Esophagus muscularis mucosa (tissue), 4 donors: ENCODE data around the gene HOXB8. TPM values are rescaled to one million over a fixed set of nuclear protein-coding genes. Genes with fewer than 3 reads are reported as not detected.

Source experiments
- DNase-seq: peaks from one replicate; pipeline ENCODE4 v3.0.0-alpha.2; 2017; ENCODE audit errors: extremely low spot score
- H3K27ac ChIP-seq, 4 donors: fragments of 200-600 bp; sonication (generic); replicated peaks in 1 of 4; 1 replicate in 3 of 4; 2 replicates in 1 of 4; pipeline ENCODE4 v1.5.1; 2016 to 2019; ENCODE audit warnings: mild to moderate bottlenecking in 1 of 4
- H3K27me3 ChIP-seq, 4 donors: fragments of 200-600 bp; sonication (generic); one replicate each; pipeline versions ENCODE4 v1.5.1 to v1.6.0; 2016 to 2019
- H3K36me3 ChIP-seq, 4 donors: fragments of 200-600 bp; sonication (generic); one replicate each; pipeline ENCODE4 v1.5.1; 2016 to 2019
- H3K4me1 ChIP-seq, 4 donors: fragments of 200-600 bp; sonication (generic); one replicate each; pipeline ENCODE4 v1.5.1; 2016 to 2019
- H3K4me3 ChIP-seq, 4 donors: fragments of 200-600 bp; sonication (generic); 1 replicate in 2 of 4; 2 replicates in 2 of 4; pipeline ENCODE4 v1.5.1; 2016 to 2019; ENCODE audit warnings: mild to moderate bottlenecking in 4 of 4, moderate library complexity in 1 of 4
- H3K9me3 ChIP-seq, 4 donors: fragments of 200-600 bp; sonication (generic); 1 replicate in 3 of 4; 2 replicates in 1 of 4; pipeline ENCODE4 v1.5.1; 2016 to 2019
- EP300 ChIP-seq: sonication (generic); formaldehyde crosslinking; IDR thresholded peaks from one replicate; pipeline ENCODE4 v1.6.1; 2017; ENCODE audit warnings: antibody characterized with exemption
- POLR2A ChIP-seq: fragments of 450-650 bp; IDR thresholded peaks from one replicate; pipeline ENCODE4 v1.6.1; 2017; ENCODE audit warnings: antibody characterized with exemption, moderate library complexity, mild to moderate bottlenecking, low read depth
- POLR2AphosphoS5 ChIP-seq, 2 donors: sonication (generic); formaldehyde crosslinking; IDR thresholded peaks; one replicate each; pipeline ENCODE4 v1.6.1; 2017; ENCODE audit warnings: antibody characterized with exemption in 2 of 2
- WGBS: methylation state at CpG from one replicate; pipeline ENCODE4 v1.1.5; 2018; 5-methylcytosine and 5-hydroxymethylcytosine counted together
- intact Hi-C: fragments of 100-400 bp; cut with DNase I; formaldehyde crosslinking; loops from one replicate; pipeline ENCODE4 v1.15.1; 2023
- total RNA-seq, 4 donors: library from RNA; depleted of rRNA; stranded (reverse); fragments of >200 nt; gene quantifications; one replicate each; pipeline versions ENCODE4 v1.1.0 to v1.2.1, GENCODE V29; 2016
- TF ChIP-seq, protein P1 (sequence below), 3 experiments: fragments of 200-600 bp in 2 of 3; fragments of 450-650 bp in 1 of 3; sonication (generic) in 2 of 3; IDR thresholded peaks; one replicate each; pipeline ENCODE4 v1.5.1; 2017 to 2019; ENCODE audit warnings: antibody characterized with exemption in 3 of 3, mild to moderate bottlenecking in 2 of 3, moderate library complexity in 1 of 3

HOXB8 gene
- total RNA-seq, 4 donors from 2014 or later = not detected

DNA sequence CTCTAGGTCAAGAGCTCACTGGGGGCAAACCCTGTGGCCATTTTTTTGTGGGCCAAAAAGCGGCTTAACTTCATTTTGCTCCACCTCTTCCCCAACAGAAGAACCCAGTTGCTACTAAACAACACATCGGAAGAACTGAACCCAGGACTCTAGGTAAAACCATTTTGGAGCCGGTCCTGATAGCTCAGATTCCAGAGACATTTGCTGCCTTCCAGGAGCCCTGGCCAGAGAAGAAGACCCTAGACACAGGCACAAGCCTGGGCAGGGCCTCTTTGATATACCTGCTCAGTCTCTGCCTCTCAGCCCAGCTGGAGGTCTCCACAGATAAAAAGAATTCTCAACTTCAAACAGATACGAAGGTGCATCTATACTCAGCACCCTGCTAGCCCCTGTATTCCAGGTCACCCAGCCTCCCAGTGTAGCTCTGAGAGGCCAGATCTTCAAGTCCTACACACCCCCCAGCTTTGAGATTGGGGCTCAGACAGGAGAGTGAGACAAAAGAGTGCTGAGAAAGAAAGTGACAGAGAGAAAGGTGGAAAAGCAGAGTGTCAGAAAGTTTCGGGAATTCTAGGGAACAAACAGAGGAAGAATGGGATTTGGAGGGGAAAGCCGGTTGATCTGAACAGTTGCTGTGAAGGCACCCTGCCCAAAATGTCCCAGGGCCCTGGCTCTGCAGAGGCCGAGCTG is 17.6 kb upstream of the HOXB8 start:
- Histone ChIP-seq H3K9me3 (peaks cover 0 to 5% (median 0%) of the 10 kb centered on the region in 4 donors), H3K27me3 (peaks cover 0 to 100% (median 95%) of the 10 kb centered on the region in 4 donors), H3K4me3 (no peak overlapping the region), H3K27ac (no peak overlapping the region), H3K4me1 (peaks cover 5 to 22% (median 13%) of the 10 kb centered on the region in 4 donors), H3K36me3 (no peaks in the 10 kb centered on the region)
- intact Hi-C loops = loop anchor here (10.0 kb wide), 1 partner anchor 372 kb away; no protein-coding TSS in a partner anchor
- no peak for TF ChIP-seq POLR2A
- no peak for TF ChIP-seq POLR2AphosphoS5 (IDR thresholded peaks at IDR 0.05)
- TF ChIP-seq, protein P1, sequence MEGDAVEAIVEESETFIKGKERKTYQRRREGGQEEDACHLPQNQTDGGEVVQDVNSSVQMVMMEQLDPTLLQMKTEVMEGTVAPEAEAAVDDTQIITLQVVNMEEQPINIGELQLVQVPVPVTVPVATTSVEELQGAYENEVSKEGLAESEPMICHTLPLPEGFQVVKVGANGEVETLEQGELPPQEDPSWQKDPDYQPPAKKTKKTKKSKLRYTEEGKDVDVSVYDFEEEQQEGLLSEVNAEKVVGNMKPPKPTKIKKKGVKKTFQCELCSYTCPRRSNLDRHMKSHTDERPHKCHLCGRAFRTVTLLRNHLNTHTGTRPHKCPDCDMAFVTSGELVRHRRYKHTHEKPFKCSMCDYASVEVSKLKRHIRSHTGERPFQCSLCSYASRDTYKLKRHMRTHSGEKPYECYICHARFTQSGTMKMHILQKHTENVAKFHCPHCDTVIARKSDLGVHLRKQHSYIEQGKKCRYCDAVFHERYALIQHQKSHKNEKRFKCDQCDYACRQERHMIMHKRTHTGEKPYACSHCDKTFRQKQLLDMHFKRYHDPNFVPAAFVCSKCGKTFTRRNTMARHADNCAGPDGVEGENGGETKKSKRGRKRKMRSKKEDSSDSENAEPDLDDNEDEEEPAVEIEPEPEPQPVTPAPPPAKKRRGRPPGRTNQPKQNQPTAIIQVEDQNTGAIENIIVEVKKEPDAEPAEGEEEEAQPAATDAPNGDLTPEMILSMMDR (IDR thresholded peaks at IDR 0.05) = no peak
- TF ChIP-seq EP300 = no peak
- WGBS = 22% methylated on average over 7 of the region's 7 CpGs
- no peak for DNase-seq

DNA sequence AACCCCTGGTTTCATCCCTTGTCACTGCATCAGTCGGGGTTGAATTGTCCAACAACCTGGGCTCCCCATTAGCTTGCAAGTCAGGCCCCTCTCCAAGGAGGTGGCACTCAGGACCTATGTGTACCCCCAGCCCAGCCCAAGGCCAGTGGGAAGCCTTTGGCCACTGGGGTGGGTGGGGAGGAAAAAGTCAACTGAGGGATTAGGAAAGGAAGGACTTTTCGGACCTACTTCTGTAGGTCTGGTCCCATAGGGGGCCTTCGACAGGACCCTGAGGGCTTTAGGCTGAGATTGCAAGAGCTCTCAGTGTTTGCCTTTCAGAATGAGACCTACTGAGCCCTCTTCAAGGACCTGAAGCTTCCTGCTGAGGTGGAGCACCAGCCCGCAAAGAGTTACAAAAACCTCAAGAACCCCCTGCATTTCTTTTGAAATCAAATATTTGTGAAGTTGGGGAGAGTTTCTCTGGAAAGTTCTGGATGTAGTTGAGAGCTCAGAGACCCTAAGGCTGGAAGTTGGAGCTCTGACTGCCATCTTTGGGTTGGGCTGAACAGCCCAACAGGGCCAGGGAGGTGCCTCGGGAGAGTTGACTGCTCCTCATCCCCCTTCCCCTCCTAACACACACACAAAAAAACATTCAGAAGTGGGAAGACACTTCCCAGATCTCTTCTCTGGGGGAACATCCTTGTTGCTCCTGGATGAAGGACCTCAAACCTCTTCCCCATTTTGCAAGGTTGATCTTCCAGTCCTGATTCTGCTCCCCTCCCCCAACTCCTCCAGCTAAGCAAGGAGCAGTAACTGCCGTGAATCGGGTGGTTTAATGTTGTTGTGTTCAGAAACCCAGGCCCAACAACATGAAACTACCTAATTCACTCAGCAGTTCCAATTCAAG is 16.8 kb upstream of the HOXB8 start:
- intact Hi-C loops = loop anchor here (10.0 kb wide), 1 partner anchor 373 kb away; no protein-coding TSS in a partner anchor
- Histone ChIP-seq H3K36me3 (no peaks in the 10 kb centered on the region), H3K4me3 (no peak overlapping the region), H3K27me3 (peaks cover 0 to 100% (median 95%) of the 10 kb centered on the region in 4 donors), H3K4me1 (peaks cover 7 to 28% (median 15%) of the 10 kb centered on the region in 4 donors), H3K9me3 (peaks cover 0 to 5% (median 0%) of the 10 kb centered on the region in 4 donors), H3K27ac (no peak overlapping the region)
- no peak for DNase-seq
- WGBS = 19% methylated on average over 5 of the region's 7 CpGs
- no peak for TF ChIP-seq EP300
- TF ChIP-seq POLR2AphosphoS5 (IDR thresholded peaks at IDR 0.05) = no peak
- TF ChIP-seq POLR2A = no peak
- TF ChIP-seq, protein P1 (IDR thresholded peaks at IDR 0.05) = no peak

DNA sequence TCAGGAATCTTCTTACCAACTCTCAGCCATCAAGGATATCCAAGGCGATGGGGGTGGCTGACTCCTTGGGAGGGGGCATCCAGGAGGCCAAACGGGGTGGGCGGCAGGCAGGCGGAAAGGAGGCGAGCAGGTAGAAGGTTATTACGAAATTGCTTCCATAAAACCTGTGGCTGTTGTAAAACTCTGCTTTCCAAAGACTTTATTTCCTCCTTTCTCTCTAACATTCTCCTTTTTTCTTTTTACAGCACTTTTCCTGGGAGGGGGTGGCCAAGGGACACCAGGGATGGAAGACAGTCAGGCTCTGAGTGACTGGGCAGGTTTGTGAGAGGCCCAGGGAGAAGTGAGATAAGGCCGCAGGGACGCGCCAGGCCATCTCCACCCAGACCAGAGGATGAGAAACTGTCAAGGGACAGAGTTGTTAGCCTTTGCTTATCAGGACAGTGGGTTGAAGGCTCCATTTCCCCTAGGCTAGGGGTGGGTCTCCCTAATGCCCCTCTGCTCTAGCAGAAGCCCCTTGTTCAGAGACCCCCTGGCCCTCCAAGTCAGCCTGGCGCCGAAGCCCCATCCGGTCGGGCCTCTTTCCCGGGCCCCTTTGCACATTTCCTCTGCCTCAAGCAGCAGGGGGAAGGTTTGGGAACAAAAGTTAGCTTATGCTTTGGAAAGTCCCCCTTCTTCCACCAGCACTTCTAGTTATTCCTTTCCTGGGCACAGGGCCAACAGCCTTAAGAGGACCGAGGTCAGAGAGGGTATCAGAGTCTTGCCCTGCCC is 16.0 kb upstream of the HOXB8 start:
- H3K27ac ChIP-seq = no peak overlapping the region
- H3K4me3 ChIP-seq = no peak overlapping the region
- intact Hi-C loops = loop anchor here (10.0 kb wide), 1 partner anchor 374 kb away; no protein-coding TSS in a partner anchor
- no peak for DNase-seq
- peaks cover 0 to 5% (median 0%) of the 10 kb centered on the region in 4 donors for H3K9me3 ChIP-seq
- TF ChIP-seq EP300 (no peak), POLR2A (no peak), POLR2AphosphoS5 (IDR thresholded peaks at IDR 0.05) (no peak)
- TF ChIP-seq, protein P1 (IDR thresholded peaks at IDR 0.05) = no peak
- WGBS = 24% methylated on average over 15 of the region's 15 CpGs
- H3K4me1 ChIP-seq = peaks cover 15 to 28% (median 17%) of the 10 kb centered on the region in 4 donors
- no peaks in the 10 kb centered on the region for H3K36me3 ChIP-seq
- peaks cover 0 to 100% (median 95%) of the 10 kb centered on the region in 4 donors for H3K27me3 ChIP-seq
